Pons (tissue), 1 donor: Measurements from ENCODE around the gene AK8.

Source experiments
- DNase-seq: peaks from one replicate; pipeline ENCODE4 v3.0.0-alpha.2; 2016; ENCODE audit warnings: low spot score

AK8 gene

DNA sequence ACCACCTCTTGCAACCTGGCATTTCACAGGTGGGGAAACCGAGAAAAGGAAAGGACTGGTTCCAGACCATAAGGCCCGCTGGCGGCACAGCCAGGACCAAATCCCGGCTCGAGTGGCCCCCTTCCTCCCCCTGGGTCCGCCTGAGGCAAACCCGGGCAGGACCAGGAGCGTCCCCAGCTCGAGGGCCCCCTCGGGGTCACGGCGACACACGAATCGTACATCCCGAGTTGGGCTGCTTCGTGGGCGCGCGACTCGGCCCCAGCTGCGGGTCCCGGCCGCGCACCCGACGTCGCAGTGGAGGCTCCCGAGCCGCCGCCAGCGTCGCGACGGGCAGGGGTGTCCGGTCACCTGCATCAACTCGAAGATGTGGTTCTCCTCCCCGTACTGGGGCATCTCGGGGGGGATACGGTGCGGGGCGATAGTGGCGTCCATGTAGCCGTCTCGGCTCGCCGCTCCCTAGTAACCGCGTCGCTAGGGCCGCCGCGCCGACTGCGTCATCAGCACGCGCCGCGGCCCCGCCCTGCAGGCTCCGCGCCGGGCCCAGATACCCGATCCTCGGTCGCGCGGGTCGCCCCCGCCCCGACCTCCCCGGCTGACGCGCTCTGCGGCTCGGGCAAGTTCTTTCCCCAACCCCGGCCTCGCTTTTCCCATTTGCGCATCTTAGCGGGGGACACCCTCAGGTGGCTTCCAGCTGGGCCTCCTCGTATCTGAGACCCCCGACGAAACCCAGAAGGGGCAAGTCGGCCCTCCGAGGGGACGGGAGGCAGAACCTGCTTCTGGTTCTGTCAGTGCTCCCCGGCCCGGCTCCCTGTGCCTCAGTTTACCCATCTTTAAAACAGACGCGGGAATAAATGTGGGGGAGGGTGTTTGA, at the start of gene AK8:
TSS of gene AK8 (minus strand) at position 461 of the 871 bp plus-strand sequence. CDS start at position 432, 29 bp downstream.
- DNase-seq, result no peak

DNA sequence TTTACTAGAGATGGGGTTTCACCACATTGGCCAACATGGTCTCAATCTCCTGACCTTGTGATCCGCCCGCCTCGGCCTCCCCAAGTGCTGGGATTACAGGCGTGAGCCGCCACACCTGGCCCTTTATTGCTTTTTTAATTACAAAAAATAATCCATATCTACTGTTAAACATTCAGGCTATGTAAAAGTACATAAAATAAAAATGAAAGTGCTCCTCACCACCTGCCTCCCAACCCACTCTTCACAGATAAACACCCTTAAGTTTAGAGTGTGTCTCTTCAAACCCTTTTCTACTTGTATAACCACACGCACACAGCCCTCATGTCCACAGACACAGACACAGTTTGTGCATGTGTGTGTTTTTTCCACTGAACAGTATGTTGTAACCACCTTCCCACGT, 49.6 kb upstream of the AK8 start:
- DNase-seq, result no peak

DNA sequence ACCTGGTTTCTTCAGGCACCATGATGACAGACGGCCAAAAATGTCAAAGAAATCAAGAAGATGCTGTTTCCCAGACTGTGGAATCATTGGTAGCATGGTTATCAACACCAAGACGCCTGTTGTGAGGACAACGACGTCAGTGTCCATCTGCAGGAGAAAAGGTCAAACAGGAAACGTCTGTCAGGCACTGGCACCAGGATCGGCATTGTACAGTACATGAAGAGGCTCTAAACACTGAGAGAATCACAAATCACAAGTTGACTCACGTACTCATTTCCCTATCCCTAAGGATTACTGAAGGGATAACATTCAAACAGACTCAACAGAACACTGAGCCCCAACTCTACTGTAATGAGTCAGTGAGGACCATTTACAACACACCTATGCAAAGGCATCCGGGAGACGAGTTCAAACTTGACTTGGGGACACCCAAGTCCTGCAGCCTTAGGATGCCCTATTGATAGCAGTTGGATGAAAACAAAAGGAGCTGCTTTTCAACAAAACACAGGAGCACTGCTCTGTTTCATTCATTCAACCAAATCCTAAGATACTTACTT, 45.3 kb upstream of the AK8 start:
- peak; percentile 61 for DNase-seq

DNA sequence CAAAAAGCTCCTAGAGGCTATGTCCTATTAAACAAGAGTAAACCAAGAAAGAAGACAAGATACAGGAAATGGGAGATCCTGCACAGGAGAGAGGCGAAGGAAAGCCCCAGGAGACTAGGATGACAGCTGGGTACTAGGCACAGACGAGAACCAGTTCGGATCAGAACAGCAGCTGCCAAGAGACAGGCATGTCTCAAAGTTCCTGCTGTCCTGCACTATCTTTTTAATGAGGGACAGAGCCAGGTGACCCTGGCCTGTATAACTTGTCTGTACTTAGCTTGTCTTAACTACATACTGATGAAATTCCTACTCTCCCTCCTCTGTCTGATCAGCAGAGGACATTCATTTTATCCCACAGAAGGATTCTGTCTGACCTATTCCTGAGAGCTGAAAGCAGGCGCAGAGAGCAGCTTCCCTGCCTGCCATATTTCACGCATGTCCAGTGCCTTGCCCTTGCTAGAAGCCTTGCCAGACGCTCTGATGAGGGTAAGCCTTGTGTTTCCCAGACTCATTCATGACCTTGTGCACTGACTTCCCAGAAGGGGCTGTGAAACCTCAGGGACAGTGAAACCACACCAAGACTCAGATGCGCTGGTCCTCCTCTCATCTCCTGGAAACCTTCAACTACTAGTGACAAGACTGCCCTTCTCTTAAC, 41.7 kb upstream of the AK8 start:
- no peak for DNase-seq

DNA sequence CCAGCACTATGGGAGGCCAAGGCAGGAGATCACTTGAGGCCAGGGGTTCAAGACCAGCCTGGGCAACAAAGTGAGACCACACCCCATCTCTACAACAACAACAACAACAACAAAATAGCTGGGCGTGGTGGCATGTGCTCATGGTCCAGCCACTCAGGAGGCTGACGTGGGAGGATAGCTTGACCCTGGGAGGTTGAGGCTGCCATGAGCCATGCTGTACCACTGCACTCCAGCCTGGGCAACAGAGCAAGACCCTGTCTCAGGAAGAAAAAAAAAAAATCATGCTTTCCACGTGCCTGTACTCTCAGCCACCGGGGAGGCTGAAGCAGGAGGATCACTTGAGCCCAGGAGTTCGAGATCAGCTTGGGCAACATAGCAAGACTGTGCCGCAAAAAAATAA, 36.8 kb upstream of the AK8 start:
- DNase-seq, result no peak

DNA sequence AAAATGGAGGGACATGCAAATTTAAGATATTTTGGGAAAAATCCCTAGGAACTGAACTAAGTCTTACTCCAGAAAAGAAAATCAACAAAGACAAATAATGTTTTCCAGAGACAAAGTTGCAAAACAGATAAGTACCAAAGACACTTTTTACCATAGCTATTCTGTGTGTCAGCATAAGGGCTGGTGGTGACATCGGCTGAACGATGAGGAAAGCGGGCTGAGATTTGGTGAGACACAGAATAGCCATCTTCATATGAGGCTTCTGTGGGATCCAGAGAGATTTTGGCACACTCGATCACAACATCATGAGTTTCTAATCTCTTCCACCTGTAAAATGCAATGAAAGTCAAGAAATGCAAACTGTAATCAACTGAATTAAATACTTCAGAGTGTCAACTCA, 34.0 kb upstream of the AK8 start:
- DNase-seq, result no peak

DNA sequence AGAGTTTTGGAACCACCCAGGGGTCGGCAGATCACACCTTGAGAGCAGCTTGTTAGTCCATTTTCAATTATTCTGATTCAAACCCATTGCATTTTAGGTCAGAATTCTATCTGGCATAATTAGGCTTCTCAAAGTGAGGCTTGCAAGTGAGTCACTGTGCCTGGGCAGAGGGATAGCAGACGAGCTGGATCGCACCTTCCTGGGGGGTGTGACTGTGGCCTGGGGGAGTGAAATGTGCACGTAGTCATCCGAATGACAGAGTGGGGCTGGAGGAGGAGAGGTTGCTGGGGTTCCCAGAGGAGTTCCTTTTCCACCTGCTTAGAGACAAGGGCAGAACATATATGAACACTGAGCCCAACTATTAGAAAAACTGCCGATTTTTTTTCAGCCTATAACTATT, 32.3 kb upstream of the AK8 start:
- DNase-seq, result no peak

- no peak for DNase-seq
These were observed 31.2 kb upstream of the AK8 start for GRCh38 chr9:132909311-132909710.

GRCh38 chr9:132908635-132909034, 30.6 kb upstream of the AK8 start:
- DNase-seq, result no peak

DNA sequence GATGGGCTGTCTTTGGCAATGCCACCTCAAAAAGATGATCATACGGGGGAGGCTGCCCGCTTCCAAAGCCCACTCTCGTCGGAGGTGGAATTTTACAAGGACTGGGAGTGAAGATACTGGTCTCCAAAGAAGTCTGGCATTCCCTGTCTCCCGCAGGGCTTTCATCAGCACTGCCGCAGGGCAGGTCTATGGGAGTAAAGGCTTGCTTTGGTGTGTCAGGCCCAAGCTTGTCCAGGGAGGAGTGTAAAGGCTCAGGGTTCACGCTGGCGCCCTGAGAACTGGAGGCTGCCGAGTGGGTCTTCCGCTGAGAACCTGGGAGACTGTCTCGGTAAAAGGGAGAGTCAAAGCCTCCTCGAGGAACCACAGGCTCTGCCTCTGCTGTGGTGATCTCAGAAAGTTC, 27.6 kb upstream of the AK8 start:
- DNase-seq, result no peak

DNA sequence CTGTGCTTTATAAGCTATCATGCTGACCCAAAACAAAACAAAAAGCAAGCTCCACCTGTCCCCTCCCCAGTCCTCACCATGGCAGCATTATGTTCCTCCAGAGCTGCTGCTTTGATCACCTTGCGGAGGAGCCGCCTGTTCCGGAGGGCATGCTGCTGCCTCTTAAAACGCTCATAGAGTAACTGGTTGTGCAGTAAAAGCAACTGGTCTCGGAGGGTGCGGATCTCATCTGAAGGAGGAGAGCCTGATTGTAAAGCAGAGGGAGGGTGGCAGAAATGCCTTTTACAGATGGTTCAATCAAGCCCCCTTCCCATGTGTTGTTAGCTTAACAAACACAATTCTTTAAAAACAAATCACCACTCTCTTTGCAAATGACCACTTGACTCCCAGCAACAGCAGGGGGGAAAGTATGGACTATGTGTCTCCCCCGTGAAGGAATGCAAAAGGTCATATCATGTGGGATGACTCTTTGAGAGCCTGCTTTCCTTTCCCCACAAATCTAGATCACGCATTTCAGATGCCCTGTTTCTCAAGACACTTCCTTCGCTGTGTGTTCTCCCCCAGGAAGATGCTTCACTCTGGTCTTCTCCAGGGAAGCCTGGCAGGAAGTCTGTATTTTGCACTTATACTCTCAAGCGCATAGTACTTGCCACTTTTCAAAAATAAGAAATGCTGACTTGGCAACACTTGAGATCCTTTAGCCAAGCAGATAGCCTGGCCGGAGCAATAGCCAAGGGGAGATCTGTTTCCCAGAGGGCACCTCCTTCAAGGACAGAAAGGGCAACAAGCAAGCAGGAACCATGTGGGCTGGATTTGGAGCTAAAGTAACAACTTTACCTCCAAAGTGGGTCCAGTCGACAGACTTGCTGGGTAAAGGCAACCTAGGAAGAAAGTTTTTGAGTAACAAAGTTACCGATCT, 25.7 kb upstream of the AK8 start:
- no peak for DNase-seq

GRCh38 chr9:132901858-132902831, 24.1 kb upstream of the AK8 start:
- peak; percentile 75 for DNase-seq

DNA sequence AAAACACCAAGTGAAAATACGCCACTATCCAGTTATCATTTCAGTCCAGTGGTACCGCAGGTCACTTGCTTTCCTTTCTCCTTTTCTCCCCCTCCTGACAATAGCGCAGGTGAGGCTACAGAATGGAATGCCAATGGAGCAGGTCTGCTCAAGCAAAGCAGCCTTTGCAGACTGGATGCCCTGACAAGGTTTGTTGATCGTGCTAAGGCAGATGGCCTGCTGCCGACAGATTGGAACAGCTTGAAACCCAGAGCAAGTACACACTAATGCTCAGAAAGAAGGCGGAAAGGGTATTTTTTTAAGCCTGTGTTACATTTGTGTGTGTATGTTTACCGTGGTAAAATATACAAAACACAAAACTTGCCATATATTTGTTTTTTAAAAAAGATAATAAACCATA, 20.0 kb upstream of the AK8 start:
- no peak for DNase-seq

DNA sequence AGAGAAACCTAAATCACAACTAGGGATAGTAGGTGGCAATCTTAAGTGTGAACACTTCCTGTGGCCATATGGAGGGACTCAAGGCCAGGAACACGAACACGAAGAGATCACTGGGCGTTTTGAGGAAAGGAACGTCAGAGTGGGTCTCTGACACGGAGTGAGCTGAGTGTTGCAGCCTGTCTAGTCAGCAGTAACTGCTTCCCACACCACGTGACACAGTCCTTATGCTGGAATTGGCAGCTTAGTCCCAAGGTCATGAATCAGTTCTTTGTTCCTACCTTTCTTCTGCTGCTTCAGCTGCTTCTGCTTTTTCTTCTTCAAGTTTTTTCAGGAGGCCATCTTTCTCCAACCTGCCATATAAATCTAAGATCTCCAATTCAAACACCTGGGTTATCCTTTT, 18.8 kb upstream of the AK8 start:
- DNase-seq, result peak; percentile 96

GRCh38 chr9:132896264-132896663, 18.2 kb upstream of the AK8 start:
- DNase-seq, result no peak

- peak; percentile 55 for DNase-seq
These were observed 17.1 kb upstream of the AK8 start for GRCh38 chr9:132894862-132895835.

- peak; percentile 15 for DNase-seq
These were observed 16.3 kb upstream of the AK8 start for GRCh38 chr9:132894346-132894745.

DNA sequence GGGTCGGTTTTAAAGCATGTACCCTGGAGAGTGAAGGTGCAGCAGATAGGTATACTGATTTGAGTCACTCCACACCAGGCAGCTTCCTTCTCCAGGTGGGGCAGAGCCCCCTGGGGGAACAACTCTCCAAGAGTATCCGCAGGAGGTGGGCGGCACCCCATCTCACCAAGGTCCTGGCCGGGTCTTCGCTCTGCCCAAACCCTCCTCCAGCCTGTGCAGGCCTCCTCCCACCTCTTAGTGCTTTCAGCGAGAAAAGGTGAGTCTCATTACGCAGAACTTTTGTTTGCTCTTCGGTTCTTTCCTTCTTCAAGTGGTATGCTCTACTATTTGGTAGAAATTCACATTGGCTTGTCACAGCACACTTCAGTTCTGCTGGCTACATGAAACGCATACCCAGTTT, 14.3 kb upstream of the AK8 start:
- DNase-seq, result no peak

DNA sequence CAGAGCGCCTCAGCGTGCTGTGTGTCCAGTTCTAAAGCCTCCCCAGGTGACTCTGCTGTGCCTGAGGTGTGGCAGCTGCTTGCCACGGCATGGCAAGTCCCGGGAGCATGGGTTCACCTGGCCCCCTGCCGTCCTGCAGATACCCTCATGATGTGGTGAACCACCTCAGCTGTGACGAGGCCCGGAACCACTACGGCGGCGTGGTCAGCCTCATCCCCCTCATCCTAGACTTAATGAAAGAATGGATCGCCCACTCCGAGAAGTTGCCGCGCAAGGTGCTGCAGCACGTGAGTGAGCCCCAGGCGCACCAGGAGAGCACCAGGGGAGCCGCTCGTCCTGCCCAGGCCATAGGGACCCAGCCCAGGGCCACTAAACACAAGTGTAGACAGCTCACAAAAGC, 10.1 kb upstream of the AK8 start:
- DNase-seq, result no peak
